DMS53 (cell line): Measurements from ENCODE around the gene SCN9A.
A peak's percentile ranks its signal among the peaks of the same experiment; 100 is the strongest.

ENCODE experiments used
- DNase-seq: peaks from one replicate; lab custom pipeline; 2025; lab: John Stamatoyannopoulos, UW

SCN9A gene

GRCh38 chr2:166173263-166173662 is 202.5 kb downstream of the SCN9A start:
- no peak for DNase-seq

GRCh38 chr2:166171216-166171615 is 204.5 kb downstream of the SCN9A start:
- DNase-seq = no peak

- DNase-seq = peak; percentile 51
These were observed 205.4 kb downstream of the SCN9A start for GRCh38 chr2:166170356-166170755.

- peak; percentile 61 for DNase-seq
These were observed 208.3 kb downstream of the SCN9A start for GRCh38 chr2:166167449-166167848.

- DNase-seq = peak; percentile 56
These were observed 212.0 kb downstream of the SCN9A start for GRCh38 chr2:166163775-166164174.

GRCh38 chr2:166158546-166158945 is 217.2 kb downstream of the SCN9A start:
- DNase-seq = no peak

- peak; percentile 24 for DNase-seq
These were observed 218.2 kb downstream of the SCN9A start for GRCh38 chr2:166157578-166157977.

GRCh38 chr2:166156985-166157490 is 218.7 kb downstream of the SCN9A start:
- DNase-seq = no peak

GRCh38 chr2:166155589-166155988 is 220.2 kb downstream of the SCN9A start:
- no peak for DNase-seq

GRCh38 chr2:166154685-166155338 is 220.9 kb downstream of the SCN9A start:
- DNase-seq = peak; percentile 14

- no peak for DNase-seq
These were observed 223.7 kb downstream of the SCN9A start for GRCh38 chr2:166152064-166152463.

GRCh38 chr2:166148500-166149400 is 227.0 kb downstream of the SCN9A start:
- DNase-seq = no peak

- DNase-seq = no peak
These were observed 227.9 kb downstream of the SCN9A start for GRCh38 chr2:166147883-166148282.
